K562 (cell line): ENCODE results near the gene SORCS1. TPM values are rescaled to one million over a fixed set of nuclear protein-coding genes. Genes with fewer than 3 reads are reported as not detected.

Experiments
- ARID1B ChIP-seq: fragments of 450-650 bp; IDR thresholded peaks from 2 replicates; pipeline ENCODE4 v1.6.1; 2016; ENCODE audit warnings: antibody characterized with exemption, mild to moderate bottlenecking, inconsistent platforms
- BMI1 ChIP-seq: fragments of 150-350 bp; IDR thresholded peaks from 2 replicates; pipeline ENCODE4 v1.6.1; 2014; ENCODE audit warnings: low read length
- GABPB1 ChIP-seq: sonication (generic); formaldehyde crosslinking; IDR thresholded peaks from 2 replicates; pipeline ENCODE4 v1.8.0; 2022; ENCODE audit warnings: mild to moderate bottlenecking, missing genetic modification reagents
- HLTF ChIP-seq: fragments of 450-650 bp; IDR thresholded peaks from 2 replicates; pipeline ENCODE4 v1.6.1; 2016
- HMBOX1 ChIP-seq: sonication (generic); IDR thresholded peaks from 2 replicates; pipeline ENCODE4 v1.6.1; 2016
- MEF2D ChIP-seq: conservative IDR thresholded peaks from 2 replicates; pipeline ENCODE4 v1.6.1; 2016; ENCODE audit warnings: low read depth, missing genetic modification characterization, missing compliant biosample characterization
- NFE2 ChIP-seq: IDR thresholded peaks from 2 replicates; pipeline ENCODE4 v1.6.1; 2014; ENCODE audit warnings: antibody characterized with exemption, low read depth
- NFIC ChIP-seq: fragments of 450-650 bp; IDR thresholded peaks from 2 replicates; pipeline ENCODE4 v1.6.1; 2017; ENCODE audit warnings: mild to moderate bottlenecking, inconsistent platforms
- NR2C2 ChIP-seq, 2 experiments: fragments of 200-800 bp in 1 of 2; sonication (Bioruptor generic) in 1 of 2; sonication (generic) in 1 of 2; formaldehyde crosslinking in 1 of 2; IDR thresholded peaks; 2 replicates each; pipeline versions ENCODE4 v1.6.1 to v1.8.0; 2016 to 2022; ENCODE audit warnings: mild to moderate bottlenecking in 1 of 2, missing compliant biosample characterization in 1 of 2, missing genetic modification characterization in 1 of 2, missing genetic modification reagents in 1 of 2
- PHF8 ChIP-seq: fragments of 200-600 bp; sonication (generic); IDR thresholded peaks from 2 replicates; pipeline ENCODE4 v1.6.1; 2012; ENCODE audit warnings: mixed run types, mild to moderate bottlenecking, inconsistent platforms, low read length, moderate library complexity, borderline replicate concordance
- RBFOX2 ChIP-seq: fragments of 200-400 bp; formaldehyde crosslinking; IDR thresholded peaks from 2 replicates; pipeline ENCODE4 v1.6.1; 2017; ENCODE audit warnings: low read depth, mild to moderate bottlenecking, low read length, moderate library complexity
- SIN3A ChIP-seq, 2 experiments: fragments of 150-350 bp in 1 of 2; IDR thresholded peaks; 2 replicates each; pipeline ENCODE4 v1.6.1; 2011 to 2016; ENCODE audit warnings: borderline replicate concordance in 2 of 2, low read depth in 2 of 2, low read length in 2 of 2, mild to moderate bottlenecking in 2 of 2, moderate library complexity in 2 of 2; ENCODE audit not compliant: control insufficient read depth in 1 of 2
- SP1 ChIP-seq: sonication (generic); formaldehyde crosslinking; IDR thresholded peaks from 2 replicates; pipeline ENCODE4 v1.8.1; 2022; ENCODE audit warnings: mild to moderate bottlenecking, missing genetic modification reagents
- SRF ChIP-seq, 2 experiments: fragments of 250-450, 450-650 bp in 1 of 2; sonication (Bioruptor Pico) in 1 of 2; sonication (generic) in 1 of 2; formaldehyde crosslinking; IDR thresholded peaks; 2 replicates each; pipeline versions ENCODE4 v1.5.0 to v1.5.1; 2020 to 2022; ENCODE audit warnings: mild to moderate bottlenecking in 1 of 2, missing genetic modification reagents in 1 of 2
- YBX1 ChIP-seq: fragments of 450-650 bp; IDR thresholded peaks from 2 replicates; pipeline ENCODE4 v1.7.1; 2016; ENCODE audit warnings: mild to moderate bottlenecking
- ZNF23 ChIP-seq: fragments of 250-450 bp; sonication (Bioruptor Pico); IDR thresholded peaks from 2 replicates; pipeline ENCODE4 v1.4.0; 2020; ENCODE audit warnings: mild to moderate bottlenecking
- ZNF77 ChIP-seq: fragments of 250-450 bp; sonication (Bioruptor Pico); IDR thresholded peaks from 2 replicates; pipeline ENCODE4 v1.5.0; 2020
- ZNF778 ChIP-seq: fragments of 450-650 bp; formaldehyde crosslinking; IDR thresholded peaks from 2 replicates; pipeline ENCODE4 v1.4.0; 2020; ENCODE audit warnings: mild to moderate bottlenecking, moderate library complexity
- polyA plus RNA-seq, 8 experiments: library from polyadenylated mRNA; depleted of rRNA in 4 of 8; stranded (reverse) in 5 of 8; unstranded in 3 of 8; fragments of >200 nt; fragmentation: Nextera tagmentation in 2 of 8; fragmentation: Illumina TruSeq in 1 of 8; extraction: Ambion mirVana in 2 of 8; extraction: Trizol in 1 of 8; gene quantifications; 2 replicates each; pipeline versions ENCODE4 v1.2.1 to v1.2.3, GENCODE V29; 2011 to 2014; ENCODE audit warnings: inconsistent platforms in 1 of 8, missing spikeins in 1 of 8
- total RNA-seq, 7 experiments: library from RNA; depleted of rRNA in 6 of 7; stranded (reverse); fragments of >200 nt in 6 of 7; fragmentation: Illumina TruSeq in 2 of 7; extraction: Trizol in 2 of 7; gene quantifications; 2 replicates each; pipeline versions ENCODE4 v1.2.1 to v1.2.3, GENCODE V29; 2011 to 2021; ENCODE audit warnings: low replicate concordance in 1 of 7
- TF ChIP-seq, protein P1 (sequence below), 2 experiments: fragments of 450-650 bp; formaldehyde crosslinking in 1 of 2; IDR thresholded peaks; 2 replicates each; pipeline versions ENCODE4 v1.4.0 to v1.6.1; 2014 to 2020; ENCODE audit warnings: mild to moderate bottlenecking in 2 of 2, borderline replicate concordance in 1 of 2, low read depth in 1 of 2
- TF ChIP-seq, protein P2 (sequence below): fragments of 450-650 bp; formaldehyde crosslinking; conservative IDR thresholded peaks from 2 replicates; pipeline ENCODE4 v1.4.0; 2022; ENCODE audit warnings: mild to moderate bottlenecking, missing genetic modification characterization

Gene SORCS1
- total and polyA plus RNA-seq, 9 of the 15 experiments (the other 6 are each of a cell fraction or from before 2014, with no cell fraction given): 1.5 to 3.9 (median 2.7) TPM

DNA sequence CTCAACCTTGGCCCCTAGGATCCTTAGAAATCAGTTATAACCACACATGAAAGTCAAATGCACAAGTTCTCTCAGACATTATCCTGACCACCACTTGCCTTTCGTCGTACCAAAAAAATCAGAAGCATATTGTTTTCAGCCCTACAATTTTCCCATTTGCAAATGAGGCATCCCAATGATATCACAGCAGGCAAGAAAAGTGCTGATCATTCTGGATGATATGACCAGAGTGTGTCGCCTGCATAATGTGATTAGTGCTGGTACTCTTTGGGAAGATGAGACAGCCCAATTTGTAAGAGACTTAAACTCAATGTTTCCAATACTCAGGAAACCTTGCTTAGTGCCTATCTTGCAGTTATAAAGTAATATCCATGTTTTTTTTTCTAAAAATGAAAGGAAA, 168.0 kb downstream of the SORCS1 start (continued):
- TF ChIP-seq, protein P1, sequence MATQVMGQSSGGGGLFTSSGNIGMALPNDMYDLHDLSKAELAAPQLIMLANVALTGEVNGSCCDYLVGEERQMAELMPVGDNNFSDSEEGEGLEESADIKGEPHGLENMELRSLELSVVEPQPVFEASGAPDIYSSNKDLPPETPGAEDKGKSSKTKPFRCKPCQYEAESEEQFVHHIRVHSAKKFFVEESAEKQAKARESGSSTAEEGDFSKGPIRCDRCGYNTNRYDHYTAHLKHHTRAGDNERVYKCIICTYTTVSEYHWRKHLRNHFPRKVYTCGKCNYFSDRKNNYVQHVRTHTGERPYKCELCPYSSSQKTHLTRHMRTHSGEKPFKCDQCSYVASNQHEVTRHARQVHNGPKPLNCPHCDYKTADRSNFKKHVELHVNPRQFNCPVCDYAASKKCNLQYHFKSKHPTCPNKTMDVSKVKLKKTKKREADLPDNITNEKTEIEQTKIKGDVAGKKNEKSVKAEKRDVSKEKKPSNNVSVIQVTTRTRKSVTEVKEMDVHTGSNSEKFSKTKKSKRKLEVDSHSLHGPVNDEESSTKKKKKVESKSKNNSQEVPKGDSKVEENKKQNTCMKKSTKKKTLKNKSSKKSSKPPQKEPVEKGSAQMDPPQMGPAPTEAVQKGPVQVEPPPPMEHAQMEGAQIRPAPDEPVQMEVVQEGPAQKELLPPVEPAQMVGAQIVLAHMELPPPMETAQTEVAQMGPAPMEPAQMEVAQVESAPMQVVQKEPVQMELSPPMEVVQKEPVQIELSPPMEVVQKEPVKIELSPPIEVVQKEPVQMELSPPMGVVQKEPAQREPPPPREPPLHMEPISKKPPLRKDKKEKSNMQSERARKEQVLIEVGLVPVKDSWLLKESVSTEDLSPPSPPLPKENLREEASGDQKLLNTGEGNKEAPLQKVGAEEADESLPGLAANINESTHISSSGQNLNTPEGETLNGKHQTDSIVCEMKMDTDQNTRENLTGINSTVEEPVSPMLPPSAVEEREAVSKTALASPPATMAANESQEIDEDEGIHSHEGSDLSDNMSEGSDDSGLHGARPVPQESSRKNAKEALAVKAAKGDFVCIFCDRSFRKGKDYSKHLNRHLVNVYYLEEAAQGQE (IDR thresholded peaks at IDR 0.05; ENCODE audit: borderline replicate concordance): no peak
- TF ChIP-seq, protein P1 (CRISPR knock-in tag; IDR thresholded peaks at IDR 0.05; ENCODE audit: low read depth): no peak
- TF ChIP-seq PHF8: no peak
- no peak for TF ChIP-seq RBFOX2
- TF ChIP-seq HMBOX1: no peak
- no peak for TF ChIP-seq ZNF778 (CRISPR knock-in tag)
- no peak for TF ChIP-seq SRF (CRISPR knock-in tag; IDR thresholded peaks at IDR 0.05)
- TF ChIP-seq ZNF23 (CRISPR knock-in tag): no peak
- TF ChIP-seq NFIC: peak; percentile 15; the same call in 1 of the 2 replicates
- peak; percentile 82 for TF ChIP-seq ARID1B
- no peak for TF ChIP-seq MEF2D (tag)
- TF ChIP-seq SP1: no peak
- TF ChIP-seq SIN3A (IDR thresholded peaks at IDR 0.05; ENCODE audit: borderline replicate concordance in 2 of 2, control insufficient read depth in 1 of 2, low read depth in 2 of 2, low read length in 2 of 2): no peak
- TF ChIP-seq BMI1: no peak
- no peak for TF ChIP-seq ZNF77
- no peak for TF ChIP-seq GABPB1 (CRISPR knock-in tag)
- TF ChIP-seq NR2C2 (CRISPR knock-in tag; IDR thresholded peaks at IDR 0.05): no peak
- TF ChIP-seq NR2C2 (tag; IDR thresholded peaks at IDR 0.05): no peak
- peak; percentile 77 for TF ChIP-seq NFE2
- TF ChIP-seq HLTF: no peak
- no peak for TF ChIP-seq YBX1
- TF ChIP-seq, protein P2, sequence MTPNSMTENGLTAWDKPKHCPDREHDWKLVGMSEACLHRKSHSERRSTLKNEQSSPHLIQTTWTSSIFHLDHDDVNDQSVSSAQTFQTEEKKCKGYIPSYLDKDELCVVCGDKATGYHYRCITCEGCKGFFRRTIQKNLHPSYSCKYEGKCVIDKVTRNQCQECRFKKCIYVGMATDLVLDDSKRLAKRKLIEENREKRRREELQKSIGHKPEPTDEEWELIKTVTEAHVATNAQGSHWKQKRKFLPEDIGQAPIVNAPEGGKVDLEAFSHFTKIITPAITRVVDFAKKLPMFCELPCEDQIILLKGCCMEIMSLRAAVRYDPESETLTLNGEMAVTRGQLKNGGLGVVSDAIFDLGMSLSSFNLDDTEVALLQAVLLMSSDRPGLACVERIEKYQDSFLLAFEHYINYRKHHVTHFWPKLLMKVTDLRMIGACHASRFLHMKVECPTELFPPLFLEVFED (CRISPR knock-in tag): no peak
